Osteocyte (in vitro differentiated cells): ENCODE results near the gene CFAP73. TPM values are rescaled to one million over a fixed set of nuclear protein-coding genes. Genes with fewer than 3 reads are reported as not detected.

Experiments used
- DNase-seq: peaks from one replicate; pipeline ENCODE4 v3.0.0; 2021; ENCODE audit warnings: mixed read lengths; ENCODE audit not compliant: unreplicated experiment; ENCODE audit errors: extremely low spot score
- H3K27ac Mint-ChIP-seq: one replicate; pipeline ENCODE4 v1.8.0; 2021; ENCODE audit warnings: mild to moderate bottlenecking, mixed read lengths; ENCODE audit not compliant: unreplicated experiment
- H3K27me3 Mint-ChIP-seq: one replicate; pipeline ENCODE4 v1.8.0; 2021; ENCODE audit warnings: mixed read lengths; ENCODE audit not compliant: unreplicated experiment
- H3K36me3 Mint-ChIP-seq: one replicate; pipeline ENCODE4 v1.8.0; 2021; ENCODE audit warnings: mixed read lengths; ENCODE audit not compliant: unreplicated experiment
- H3K4me1 Mint-ChIP-seq: one replicate; pipeline ENCODE4 v1.8.0; 2021; ENCODE audit warnings: mixed read lengths; ENCODE audit not compliant: unreplicated experiment
- H3K4me3 Mint-ChIP-seq: one replicate; pipeline ENCODE4 v1.8.0; 2021; ENCODE audit warnings: mild to moderate bottlenecking, moderate library complexity, mixed read lengths; ENCODE audit not compliant: unreplicated experiment
- H3K9me3 Mint-ChIP-seq: one replicate; pipeline ENCODE4 v1.8.0; 2021; ENCODE audit warnings: mixed read lengths; ENCODE audit not compliant: unreplicated experiment
- CTCF ChIP-seq: fragments of 200-600 bp; sonication (generic); IDR thresholded peaks from 2 replicates; pipeline ENCODE4 v1.5.0; 2021; ENCODE audit warnings: antibody characterized with exemption, mild to moderate bottlenecking, moderate library complexity
- total RNA-seq: library from RNA; stranded (reverse); gene quantifications from 2 replicates; pipeline ENCODE4 v1.2.1, GENCODE V29; 2021

CFAP73 gene
- total RNA-seq, 1 donor from 2014 or later, result not detected

- Mint-ChIP-seq H3K4me1 (peaks cover 57% of the 10 kb centered on the region), H3K27ac (no peak overlapping the region), H3K27me3 (no peaks in the 10 kb centered on the region), H3K9me3 (no peaks in the 10 kb centered on the region), H3K4me3 (no peak overlapping the region), H3K36me3 (peaks cover 1% of the 10 kb centered on the region)
- DNase-seq, result no peak
- TF ChIP-seq CTCF, result peak; percentile 79
These were observed 47.5 kb downstream of the CFAP73 start for GRCh38 chr12:113196990-113197389.

- no peaks in the 10 kb centered on the region for H3K36me3 Mint-ChIP-seq
- no peaks in the 10 kb centered on the region for H3K27me3 Mint-ChIP-seq
- TF ChIP-seq CTCF, result no peak
- peaks cover 51% of the 10 kb centered on the region for H3K4me1 Mint-ChIP-seq
- H3K9me3 Mint-ChIP-seq, result no peaks in the 10 kb centered on the region
- DNase-seq, result no peak
- no peak overlapping the region for H3K27ac Mint-ChIP-seq
- H3K4me3 Mint-ChIP-seq, result no peak overlapping the region
These were observed 48.1 kb downstream of the CFAP73 start for GRCh38 chr12:113197518-113198077.

- Mint-ChIP-seq H3K27me3 (no peaks in the 10 kb centered on the region), H3K27ac (no peak overlapping the region), H3K36me3 (no peaks in the 10 kb centered on the region), H3K4me1 (peaks cover 48% of the 10 kb centered on the region), H3K4me3 (no peak overlapping the region), H3K9me3 (no peaks in the 10 kb centered on the region)
- DNase-seq, result no peak
- TF ChIP-seq CTCF, result no peak
These were observed 48.8 kb downstream of the CFAP73 start for GRCh38 chr12:113198296-113198695.

- Mint-ChIP-seq H3K27me3 (no peaks in the 10 kb centered on the region), H3K27ac (no peak overlapping the region), H3K4me3 (no peak overlapping the region), H3K4me1 (peaks cover 29% of the 10 kb centered on the region), H3K9me3 (no peaks in the 10 kb centered on the region), H3K36me3 (no peaks in the 10 kb centered on the region)
- no peak for DNase-seq
- TF ChIP-seq CTCF, result no peak
These were observed 50.7 kb downstream of the CFAP73 start for GRCh38 chr12:113200021-113200797.
